T-helper 2 cell (primary cell): Measurements from ENCODE around the gene SGCA.
A peak's percentile ranks its signal among the peaks of the same experiment; 100 is the strongest.

ENCODE experiments used
- DNase-seq, 5 experiments: peaks; one replicate each; pipeline versions ENCODE4 v3.0.0 to v3.0.0-alpha.2; 2012 to 2022

SGCA gene

GRCh38 chr17:50210240-50211225 is 44.7 kb downstream of the SGCA start:
- no peak for DNase-seq

- DNase-seq: no peak
Observed at GRCh38 chr17:50211249-50212120, 45.7 kb downstream of the SGCA start.

- DNase-seq: no peak
Observed at GRCh38 chr17:50212121-50212843, 46.5 kb downstream of the SGCA start.

DNA sequence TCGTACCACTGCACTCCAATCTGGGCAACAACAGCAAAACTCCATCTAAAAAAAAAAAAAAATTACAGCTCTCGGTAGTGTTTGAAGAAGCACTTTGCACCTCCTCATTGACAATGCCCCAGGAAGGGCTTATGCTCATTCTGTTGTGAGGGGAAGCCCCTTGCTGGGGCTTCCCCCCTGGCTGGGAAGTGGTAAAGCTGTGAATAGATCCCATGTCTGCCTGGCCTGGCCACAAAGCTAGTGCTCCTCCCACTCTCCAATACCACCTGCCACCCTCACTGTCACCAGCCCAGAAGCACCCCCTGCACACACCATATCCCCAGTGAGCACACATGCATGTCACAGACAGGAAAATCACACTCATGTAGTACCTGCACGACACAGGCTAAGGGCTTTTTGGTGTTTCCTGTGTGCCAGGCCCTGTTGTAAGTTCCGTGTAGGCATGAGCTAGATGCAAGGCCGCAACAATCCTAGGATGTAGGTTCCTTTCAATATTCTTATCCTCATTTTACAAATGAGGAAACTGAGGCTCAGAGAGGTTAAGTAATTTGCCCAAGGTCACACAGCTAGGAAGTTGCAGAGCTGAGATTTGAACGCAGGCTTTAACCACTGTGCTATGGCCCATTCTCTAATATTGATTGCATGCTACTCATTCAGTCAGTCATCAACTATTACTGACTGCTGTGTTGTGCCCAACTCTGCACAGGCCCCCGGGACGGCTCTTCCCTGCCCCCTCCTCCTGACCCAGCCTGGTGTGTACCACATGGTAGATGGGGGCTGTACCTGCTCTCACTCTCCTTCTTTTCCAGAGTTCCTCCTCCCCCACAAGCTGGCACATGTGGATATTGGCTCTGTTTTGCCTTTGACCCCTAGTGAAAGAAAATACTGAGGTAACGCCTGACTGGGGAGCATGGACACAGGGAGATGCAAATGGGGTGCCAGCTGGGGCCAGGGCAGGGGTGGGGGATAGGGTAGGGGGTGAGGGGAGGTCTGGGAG is 47.5 kb downstream of the SGCA start:
- peak in 2 of 5 experiments; percentile 61 to 65 for DNase-seq

DNA sequence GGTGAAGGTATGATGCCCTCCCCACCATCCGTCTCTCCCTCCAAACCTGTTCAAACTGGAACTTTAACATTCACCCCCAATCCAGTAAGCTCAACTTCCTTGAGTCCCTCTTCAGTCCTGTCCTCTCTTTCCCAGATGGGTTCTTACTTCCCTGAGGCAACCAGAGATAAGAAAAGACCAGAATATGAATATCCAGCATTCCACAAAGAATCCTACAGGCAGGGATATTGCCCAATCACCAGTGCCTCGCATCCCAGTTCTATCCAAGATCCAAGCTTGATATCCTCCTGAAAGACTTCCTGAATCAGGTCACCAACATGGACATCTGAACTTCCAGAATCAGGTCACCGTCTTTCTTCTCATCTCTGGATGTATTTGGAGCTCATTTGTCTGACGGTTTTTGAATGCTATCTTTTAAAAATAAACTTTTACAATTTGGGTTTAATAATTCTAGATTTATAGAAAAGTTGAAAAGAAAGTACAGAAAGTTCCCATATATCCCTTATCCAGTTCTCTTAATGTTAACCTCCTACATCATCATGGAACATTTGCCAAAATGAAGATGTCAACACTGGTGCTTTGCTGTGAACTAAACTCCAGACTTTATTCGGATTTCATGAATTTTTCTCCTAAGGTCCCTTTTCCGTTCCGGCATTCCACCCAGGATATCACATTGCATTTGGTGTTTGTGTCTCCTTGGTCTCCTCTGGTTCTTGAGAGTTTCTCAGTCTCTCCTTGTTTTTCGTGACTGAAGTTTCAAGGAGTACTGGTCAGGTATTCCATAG is 49.4 kb downstream of the SGCA start:
- no peak for DNase-seq

- DNase-seq: no peak
Observed at GRCh38 chr17:50217591-50217990, 51.8 kb downstream of the SGCA start.

- no peak for DNase-seq
Observed at GRCh38 chr17:50218071-50218759, 52.4 kb downstream of the SGCA start.

DNA sequence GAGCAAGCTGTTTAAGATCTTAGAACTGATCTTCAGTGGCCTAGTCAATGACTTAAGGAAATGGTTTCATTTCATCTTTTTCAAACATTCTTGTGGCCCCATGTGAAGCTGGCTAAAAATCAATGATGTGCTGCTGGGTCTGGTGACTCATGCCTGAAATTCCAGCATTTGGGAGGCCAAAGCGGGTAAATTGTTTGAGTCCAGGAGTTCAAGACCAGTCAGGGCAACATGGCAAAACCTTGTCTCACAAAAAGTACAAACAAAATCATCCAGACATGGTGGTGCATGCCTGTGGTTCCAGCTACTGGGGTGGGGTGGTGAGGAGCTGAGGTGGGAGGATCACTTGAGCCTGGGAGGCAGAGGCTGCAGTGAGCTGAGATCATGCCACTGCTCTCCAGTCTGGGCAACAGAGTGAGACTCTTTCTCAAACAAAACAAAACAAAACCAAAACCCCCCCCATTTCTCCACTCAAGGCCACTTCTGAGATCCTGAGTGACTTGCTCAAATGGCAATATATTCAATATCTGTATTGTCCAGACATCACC is 53.0 kb downstream of the SGCA start:
- no peak for DNase-seq

- no peak for DNase-seq
Observed at GRCh38 chr17:50219342-50219741, 53.5 kb downstream of the SGCA start.

DNA sequence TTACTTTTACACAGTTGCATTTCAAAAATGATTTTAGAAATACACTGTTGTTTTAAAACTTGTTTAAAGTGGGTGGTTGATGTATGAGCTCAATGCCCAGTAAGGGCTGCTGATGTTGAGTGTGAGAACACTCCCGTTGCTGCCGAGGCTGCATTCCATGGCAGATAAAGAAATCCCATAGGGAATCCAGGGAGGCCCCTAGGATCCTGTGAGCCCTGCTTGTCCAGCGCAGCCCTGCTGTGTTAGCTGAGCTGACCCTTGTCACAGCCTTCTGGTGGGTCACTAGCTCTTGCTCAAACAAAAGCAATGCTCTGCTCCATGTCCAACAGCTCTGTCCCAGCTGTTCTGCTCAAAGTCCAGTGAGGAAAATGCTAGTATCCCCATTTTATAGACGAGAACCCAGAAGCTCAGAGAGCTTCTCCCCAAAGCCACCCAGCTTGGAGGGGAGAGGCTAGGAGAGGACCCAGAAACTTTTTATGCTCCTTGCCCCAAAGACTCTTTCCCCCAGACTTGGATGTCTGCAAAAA is 54.2 kb downstream of the SGCA start:
- DNase-seq: no peak

- no peak for DNase-seq
Observed at GRCh38 chr17:50220811-50221210, 55.0 kb downstream of the SGCA start.

GRCh38 chr17:50221266-50221863 is 55.6 kb downstream of the SGCA start:
- peak in 1 of 5 experiments; percentile 47 for DNase-seq

- DNase-seq: no peak
Observed at GRCh38 chr17:50221864-50222545, 56.2 kb downstream of the SGCA start.

DNA sequence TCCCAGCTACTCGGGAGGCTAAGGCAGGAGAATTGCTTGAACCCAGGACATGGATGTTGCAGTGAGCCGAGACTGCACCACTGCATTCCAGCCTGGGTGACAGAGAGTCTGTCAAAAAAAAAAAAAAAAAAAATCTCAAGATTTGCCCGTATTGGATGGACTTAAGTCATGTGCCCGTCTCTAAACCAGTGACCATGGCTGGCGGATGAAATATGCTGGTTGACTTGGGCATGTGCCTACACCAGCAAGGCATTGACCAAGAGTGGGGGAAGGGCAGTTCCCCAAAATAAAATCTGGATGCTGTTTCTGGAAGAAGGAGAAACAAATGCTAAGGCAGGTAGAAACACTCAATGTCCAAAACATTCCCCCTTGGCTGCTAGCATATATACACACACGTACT is 57.1 kb downstream of the SGCA start:
- DNase-seq: no peak
